Natural killer cell treated with Interleukin-12 subunit alpha and Interleukin-12 subunit beta and Interleukin-15 and Interleukin-18, amount 100 ng/mL, for 72 hours (primary cell): ENCODE measurements around the gene LEPR. TPM values are rescaled to one million over a fixed set of nuclear protein-coding genes. Genes with fewer than 3 reads are reported as not detected.

Experiments
- ATAC-seq, 2 donors: fragments of 150-1000 bp; cut with Tn5 transposase in 1 of 2; sonication (Bioruptor Pico), chemical (Tn5 transposase) in 1 of 2; 2 replicates each; pipeline ENCODE4 v1.10.0; 2021
- DNase-seq: peaks from one replicate; pipeline ENCODE4 v3.0.0; 2022; ENCODE audit warnings: low spot score
- H3K27ac Mint-ChIP-seq, 2 donors: 1 replicate in 1 of 2; 2 replicates in 1 of 2; pipeline ENCODE4 v1.8.0; 2022; ENCODE audit warnings: mixed read lengths in 2 of 2, mild to moderate bottlenecking in 1 of 2, moderate library complexity in 1 of 2
- H3K27me3 Mint-ChIP-seq, 2 donors: 1 replicate in 1 of 2; 2 replicates in 1 of 2; pipeline ENCODE4 v1.8.0; 2022; ENCODE audit warnings: mixed read lengths in 2 of 2
- H3K36me3 Mint-ChIP-seq: one replicate; pipeline ENCODE4 v1.8.0; 2022; ENCODE audit warnings: mixed read lengths
- H3K4me1 Mint-ChIP-seq, 2 donors: 1 replicate in 1 of 2; 2 replicates in 1 of 2; pipeline ENCODE4 v1.8.0; 2022; ENCODE audit warnings: low read depth in 2 of 2, mixed read lengths in 2 of 2, mild to moderate bottlenecking in 1 of 2
- H3K4me3 Mint-ChIP-seq: one replicate; pipeline ENCODE4 v1.8.0; 2022; ENCODE audit warnings: mixed read lengths
- H3K9me3 Mint-ChIP-seq: 2 replicates; pipeline ENCODE4 v1.8.0; 2022; ENCODE audit warnings: mixed read lengths
- total RNA-seq, 2 donors: library from RNA; stranded (reverse); gene quantifications; one replicate each; pipeline ENCODE4 v1.2.3, GENCODE V29; 2022

The LEPR gene
- total RNA-seq, 2 donors from 2014 or later: 1.5 to 3.3 TPM

- DNase-seq (no peak), ATAC-seq (peak; percentile 64 to 66)
- H3K4me1 Mint-ChIP-seq: peaks cover 4 to 40% of the 10 kb centered on the region in 2 donors
- H3K27ac Mint-ChIP-seq: peak overlapping the region; percentile 7 to 62
- peak overlapping the region; percentile 53 for H3K4me3 Mint-ChIP-seq
- H3K36me3 Mint-ChIP-seq: no peaks in the 10 kb centered on the region
- H3K9me3 Mint-ChIP-seq: no peaks in the 10 kb centered on the region
- peaks cover 13 to 16% of the 10 kb centered on the region in 2 donors for H3K27me3 Mint-ChIP-seq
Observed at GRCh38 chr1:65395887-65396612, 24.4 kb upstream of the LEPR start.

- H3K27ac Mint-ChIP-seq: peak overlapping the region in 1 of 2 donors; percentile 62
- H3K9me3 Mint-ChIP-seq: no peaks in the 10 kb centered on the region
- no peak for DNase-seq
- peak in 1 of 2 donors; percentile 48 for ATAC-seq
- peaks cover 4 to 40% of the 10 kb centered on the region in 2 donors for H3K4me1 Mint-ChIP-seq
- peak overlapping the region; percentile 9 for H3K4me3 Mint-ChIP-seq
- H3K36me3 Mint-ChIP-seq: no peaks in the 10 kb centered on the region
- peaks cover 14 to 19% of the 10 kb centered on the region in 2 donors for H3K27me3 Mint-ChIP-seq
Observed at GRCh38 chr1:65398083-65398482, 22.4 kb upstream of the LEPR start.

GRCh38 chr1:65399003-65399402 lies 21.5 kb upstream of the LEPR start:
- Mint-ChIP-seq H3K4me3 (no peak overlapping the region), H3K27ac (no peak overlapping the region)

GRCh38 chr1:65401612-65402011 lies 18.9 kb upstream of the LEPR start:
- ATAC-seq: no peak
- Mint-ChIP-seq H3K4me1 (peaks cover 0 to 19% of the 10 kb centered on the region in 2 donors), H3K27me3 (peaks cover 23 to 27% of the 10 kb centered on the region in 2 donors), H3K27ac (no peak overlapping the region), H3K4me3 (no peak overlapping the region), H3K36me3 (no peaks in the 10 kb centered on the region), H3K9me3 (no peaks in the 10 kb centered on the region)
- no peak for DNase-seq

More at GRCh38 chr1:65399003-65399402, 21.5 kb upstream of the LEPR start:
- no peaks in the 10 kb centered on the region for H3K9me3 Mint-ChIP-seq
- H3K4me1 Mint-ChIP-seq: peaks cover 4 to 35% of the 10 kb centered on the region in 2 donors
- H3K27me3 Mint-ChIP-seq: peaks cover 14 to 19% of the 10 kb centered on the region in 2 donors
- ATAC-seq: no peak
- DNase-seq: no peak
- H3K36me3 Mint-ChIP-seq: no peaks in the 10 kb centered on the region

- no peak for ATAC-seq
- Mint-ChIP-seq H3K36me3 (peaks cover 4% of the 10 kb centered on the region), H3K4me3 (no peak overlapping the region), H3K27me3 (peaks cover 26 to 29% of the 10 kb centered on the region in 2 donors), H3K4me1 (no peaks in the 10 kb centered on the region), H3K9me3 (no peaks in the 10 kb centered on the region), H3K27ac (no peak overlapping the region)
- no peak for DNase-seq
Observed at GRCh38 chr1:65404941-65405340, 15.5 kb upstream of the LEPR start.

GRCh38 chr1:65407877-65408276 lies 12.6 kb upstream of the LEPR start:
- peaks cover 26 to 32% of the 10 kb centered on the region in 2 donors for H3K27me3 Mint-ChIP-seq

GRCh38 chr1:65409314-65409713 lies 11.2 kb upstream of the LEPR start:
- ATAC-seq: no peak
- H3K4me1 Mint-ChIP-seq: no peaks in the 10 kb centered on the region
- H3K36me3 Mint-ChIP-seq: peaks cover 7% of the 10 kb centered on the region
- H3K27me3 Mint-ChIP-seq: peaks cover 26 to 30% of the 10 kb centered on the region in 2 donors
- no peak overlapping the region for H3K4me3 Mint-ChIP-seq
- DNase-seq: no peak
- no peak overlapping the region for H3K27ac Mint-ChIP-seq
- no peaks in the 10 kb centered on the region for H3K9me3 Mint-ChIP-seq

More at GRCh38 chr1:65407877-65408276, 12.6 kb upstream of the LEPR start:
- Mint-ChIP-seq H3K9me3 (no peaks in the 10 kb centered on the region), H3K4me3 (no peak overlapping the region), H3K4me1 (no peaks in the 10 kb centered on the region), H3K36me3 (peaks cover 7% of the 10 kb centered on the region), H3K27ac (no peak overlapping the region)
- DNase-seq (no peak), ATAC-seq (no peak)

GRCh38 chr1:65409816-65410326 lies 10.6 kb upstream of the LEPR start:
- peaks cover 23 to 25% of the 10 kb centered on the region in 2 donors for H3K27me3 Mint-ChIP-seq
- H3K9me3 Mint-ChIP-seq: no peaks in the 10 kb centered on the region
- peaks cover 7% of the 10 kb centered on the region for H3K36me3 Mint-ChIP-seq
- H3K4me1 Mint-ChIP-seq: no peaks in the 10 kb centered on the region
- H3K4me3 Mint-ChIP-seq: no peak overlapping the region
- no peak for DNase-seq
- ATAC-seq: no peak
- H3K27ac Mint-ChIP-seq: no peak overlapping the region

GRCh38 chr1:65412256-65412983 lies 8.0 kb upstream of the LEPR start:
- Mint-ChIP-seq H3K4me3 (no peak overlapping the region), H3K4me1 (no peaks in the 10 kb centered on the region), H3K36me3 (peaks cover 7% of the 10 kb centered on the region), H3K27ac (no peak overlapping the region), H3K9me3 (no peaks in the 10 kb centered on the region), H3K27me3 (peaks cover 19 to 20% of the 10 kb centered on the region in 2 donors)
- ATAC-seq (no peak), DNase-seq (no peak)

GRCh38 chr1:65412984-65413375 lies 7.5 kb upstream of the LEPR start:
- DNase-seq (no peak), ATAC-seq (no peak)
- Mint-ChIP-seq H3K27ac (no peak overlapping the region), H3K4me3 (no peak overlapping the region), H3K27me3 (peaks cover 19% of the 10 kb centered on the region in 2 donors), H3K9me3 (no peaks in the 10 kb centered on the region), H3K4me1 (no peaks in the 10 kb centered on the region), H3K36me3 (peaks cover 7% of the 10 kb centered on the region)

GRCh38 chr1:65414538-65414937 lies 5.9 kb upstream of the LEPR start:
- DNase-seq (no peak), ATAC-seq (no peak)
- Mint-ChIP-seq H3K9me3 (no peaks in the 10 kb centered on the region), H3K27ac (no peak overlapping the region), H3K27me3 (peaks cover 14 to 17% of the 10 kb centered on the region in 2 donors), H3K4me3 (no peak overlapping the region), H3K4me1 (peaks cover 0 to 1% of the 10 kb centered on the region in 2 donors), H3K36me3 (peaks cover 6% of the 10 kb centered on the region)

GRCh38 chr1:65416767-65417166 lies 3.7 kb upstream of the LEPR start:
- no peaks in the 10 kb centered on the region for H3K9me3 Mint-ChIP-seq
- H3K4me3 Mint-ChIP-seq: no peak overlapping the region
- no peak overlapping the region for H3K27ac Mint-ChIP-seq
- H3K4me1 Mint-ChIP-seq: peaks cover 0 to 5% of the 10 kb centered on the region in 2 donors
- H3K36me3 Mint-ChIP-seq: peaks cover 4% of the 10 kb centered on the region
- peaks cover 5 to 8% of the 10 kb centered on the region in 2 donors for H3K27me3 Mint-ChIP-seq
- DNase-seq: no peak
- ATAC-seq: no peak

GRCh38 chr1:65417729-65418128 lies 2.7 kb upstream of the LEPR start:
- H3K4me3 Mint-ChIP-seq: no peak overlapping the region
- no peak for DNase-seq
- no peaks in the 10 kb centered on the region for H3K9me3 Mint-ChIP-seq
- H3K4me1 Mint-ChIP-seq: peaks cover 0 to 5% of the 10 kb centered on the region in 2 donors
- peaks cover 0 to 2% of the 10 kb centered on the region in 2 donors for H3K27me3 Mint-ChIP-seq
- no peak overlapping the region for H3K27ac Mint-ChIP-seq
- H3K36me3 Mint-ChIP-seq: no peaks in the 10 kb centered on the region
- ATAC-seq: no peak
